Measurements from ENCODE around the gene RBBP8NL.

RBBP8NL gene

GRCh38 chr20:62424249-62425107, 2.9 kb downstream of the RBBP8NL start:
- Histone ChIP-seq H3K9me3 (replicated peaks; ENCODE audit: insufficient read depth, low read length) (no peaks in the 10 kb centered on the region), H3K79me2 (ENCODE audit: low read length) (no peaks in the 10 kb centered on the region), H3K4me2 (ENCODE audit: low read depth, low read length) (no peak overlapping the region), H3K4me1 (ENCODE audit: low read length) (no peaks in the 10 kb centered on the region), H3K4me3 (ENCODE audit: low read length) (no peak overlapping the region), H3K27me3 (replicated peaks; ENCODE audit: insufficient read depth, low read length) (peaks cover 95% of the 10 kb centered on the region), H2AFZ (ENCODE audit: low read length) (no peak overlapping the region), H3K9me2 (replicated peaks; ENCODE audit: insufficient read depth, low read length) (no peaks in the 10 kb centered on the region), H3K9ac (ENCODE audit: low read length) (no peak overlapping the region), H3K36me3 (replicated peaks; ENCODE audit: insufficient read depth, low read length) (no peaks in the 10 kb centered on the region), H4K20me1 (ENCODE audit: insufficient read depth, low read length) (no peaks in the 10 kb centered on the region), H3F3A (ENCODE audit: insufficient read depth, low read length) (no peaks in the 10 kb centered on the region), H3K27ac (ENCODE audit: low read length) (no peak overlapping the region)
- DNase-seq = no peak
- no peak for TF ChIP-seq CTCF (IDR thresholded peaks at IDR 0.05; ENCODE audit: low read length)
- TF ChIP-seq EZH2phosphoT487 (IDR thresholded peaks at IDR 0.05; ENCODE audit: low read length) = no peak
- no peak for TF ChIP-seq EZH2 (optimal IDR thresholded peaks at IDR 0.05; ENCODE audit: low read depth, low read length)

- H3K9ac ChIP-seq (ENCODE audit: low read length) = no peak overlapping the region
- no peak overlapping the region for H3K4me3 ChIP-seq (ENCODE audit: low read length)
- H3K9me2 ChIP-seq (replicated peaks; ENCODE audit: insufficient read depth, low read length) = no peaks in the 10 kb centered on the region
- no peaks in the 10 kb centered on the region for H3K79me2 ChIP-seq (ENCODE audit: low read length)
- no peak for TF ChIP-seq EZH2phosphoT487 (IDR thresholded peaks at IDR 0.05; ENCODE audit: low read length)
- TF ChIP-seq EZH2 (optimal IDR thresholded peaks at IDR 0.05; ENCODE audit: low read depth, low read length) = no peak
- no peak for TF ChIP-seq CTCF (IDR thresholded peaks at IDR 0.05; ENCODE audit: low read length)
- H3K9me3 ChIP-seq (replicated peaks; ENCODE audit: insufficient read depth, low read length) = no peaks in the 10 kb centered on the region
- no peaks in the 10 kb centered on the region for H4K20me1 ChIP-seq (ENCODE audit: insufficient read depth, low read length)
- no peak overlapping the region for H2AFZ ChIP-seq (ENCODE audit: low read length)
- H3K27ac ChIP-seq (ENCODE audit: low read length) = no peak overlapping the region
- H3K4me2 ChIP-seq (ENCODE audit: low read depth, low read length) = no peak overlapping the region
- no peaks in the 10 kb centered on the region for H3F3A ChIP-seq (ENCODE audit: insufficient read depth, low read length)
- H3K36me3 ChIP-seq (replicated peaks; ENCODE audit: insufficient read depth, low read length) = no peaks in the 10 kb centered on the region
- DNase-seq = no peak
- H3K4me1 ChIP-seq (ENCODE audit: low read length) = no peaks in the 10 kb centered on the region
- peaks cover 95% of the 10 kb centered on the region for H3K27me3 ChIP-seq (replicated peaks; ENCODE audit: insufficient read depth, low read length)
These were observed 4.0 kb downstream of the RBBP8NL start for GRCh38 chr20:62423326-62423706.

- Histone ChIP-seq H4K20me1 (ENCODE audit: insufficient read depth, low read length) (no peaks in the 10 kb centered on the region), H3K36me3 (replicated peaks; ENCODE audit: insufficient read depth, low read length) (no peaks in the 10 kb centered on the region), H3K79me2 (ENCODE audit: low read length) (no peaks in the 10 kb centered on the region), H3K4me1 (ENCODE audit: low read length) (no peaks in the 10 kb centered on the region), H3K4me2 (ENCODE audit: low read depth, low read length) (no peak overlapping the region), H2AFZ (ENCODE audit: low read length) (no peak overlapping the region), H3K9me2 (replicated peaks; ENCODE audit: insufficient read depth, low read length) (no peaks in the 10 kb centered on the region), H3K4me3 (ENCODE audit: low read length) (no peak overlapping the region), H3K27me3 (replicated peaks; ENCODE audit: insufficient read depth, low read length) (peaks cover 95% of the 10 kb centered on the region), H3F3A (ENCODE audit: insufficient read depth, low read length) (no peaks in the 10 kb centered on the region), H3K9me3 (replicated peaks; ENCODE audit: insufficient read depth, low read length) (no peaks in the 10 kb centered on the region), H3K9ac (ENCODE audit: low read length) (no peak overlapping the region), H3K27ac (ENCODE audit: low read length) (no peak overlapping the region)
- TF ChIP-seq EZH2phosphoT487 (IDR thresholded peaks at IDR 0.05; ENCODE audit: low read length) (no peak), EZH2 (optimal IDR thresholded peaks at IDR 0.05; ENCODE audit: low read depth, low read length) (no peak), CTCF (IDR thresholded peaks at IDR 0.05; ENCODE audit: low read length) (no peak)
- DNase-seq = no peak
These were observed 4.6 kb downstream of the RBBP8NL start for GRCh38 chr20:62422636-62423325.
